Measurements from ENCODE around the gene DPEP2NB.

Gene DPEP2NB

GRCh38 chr16:67969254-67970039 lies 46.3 kb downstream of the DPEP2NB start:
- H3K27ac ChIP-seq, result no peak overlapping the region
- no peak for DNase-seq (ENCODE audit: low read depth, low spot score)
- H3K36me3 ChIP-seq (ENCODE audit: insufficient read depth, low read length), result no peaks in the 10 kb centered on the region
- H3K4me3 ChIP-seq, result no peak overlapping the region
- no peaks in the 10 kb centered on the region for H3K9me3 ChIP-seq (ENCODE audit: low read depth, low read length)
- no peak overlapping the region for H3K9ac ChIP-seq (ENCODE audit: insufficient read length)
- TF ChIP-seq POLR2AphosphoS5 (IDR thresholded peaks at IDR 0.05; ENCODE audit: borderline replicate concordance, low read depth, low read length) (no peak), EZH2 (IDR thresholded peaks at IDR 0.05) (no peak), FOXP2 (optimal IDR thresholded peaks at IDR 0.05; ENCODE audit: control extremely low read depth, extremely low read length, insufficient read depth) (no peak)

DNA sequence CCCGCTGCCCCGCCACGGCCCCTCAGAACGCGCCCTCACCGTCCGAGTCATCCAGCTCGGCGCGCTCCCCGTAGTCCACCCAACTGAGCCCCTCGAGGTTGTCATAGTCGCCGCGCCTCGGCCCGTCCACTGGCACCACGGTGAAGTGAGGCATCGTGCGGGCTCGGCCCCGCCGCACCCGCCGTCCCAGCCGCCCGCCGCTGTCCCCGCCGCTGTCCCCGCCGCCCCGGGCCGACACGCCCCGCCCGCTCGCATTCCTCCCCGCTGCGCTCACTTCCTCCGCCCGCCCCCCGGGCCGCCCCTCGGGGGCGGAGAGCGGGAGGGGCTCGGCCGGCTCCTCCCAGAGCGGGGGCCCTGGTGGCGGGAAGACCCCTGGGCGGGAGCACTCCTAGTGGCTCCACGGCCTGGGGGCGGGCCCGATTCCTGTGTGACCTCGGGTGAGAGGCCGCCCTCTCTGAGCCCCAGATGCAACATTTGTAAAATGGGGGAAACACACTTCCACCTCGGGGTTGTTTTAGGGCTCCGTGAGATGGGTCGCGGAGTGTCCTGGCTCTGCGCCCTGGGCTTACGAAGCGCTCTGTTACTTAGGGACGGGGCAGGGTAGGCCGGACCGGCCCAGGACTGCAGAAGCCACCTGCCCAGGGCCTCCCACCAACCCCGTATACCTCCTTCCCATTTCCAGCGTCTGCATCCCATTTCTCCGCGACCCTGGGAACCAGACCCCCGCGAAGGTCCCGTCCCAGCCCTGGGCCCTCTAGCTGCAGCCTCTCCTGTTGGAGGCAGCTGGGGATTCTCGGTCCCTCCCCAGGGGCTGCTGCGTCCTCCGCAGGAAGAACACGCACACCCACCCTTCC lies 47.1 kb downstream of the DPEP2NB start, which contains the start of gene SLC12A4:
Gene SLC12A4, minus strand, starts transcription at position 238 of the 854 bp plus-strand sequence. Its CDS starts 84 bp downstream, at position 154.
- DNase-seq (ENCODE audit: low read depth, low spot score), result no peak
- Histone ChIP-seq H3K9ac (ENCODE audit: insufficient read length) (peak within 1 kb of the TSS; percentile 47), H3K36me3 (ENCODE audit: insufficient read depth, low read length) (no peaks in the 10 kb centered on the region), H3K27ac (no peak within 1 kb of the TSS), H3K4me3 (peak within 1 kb of the TSS; percentile 76), H3K9me3 (ENCODE audit: low read depth, low read length) (no peaks in the 10 kb centered on the region)
- TF ChIP-seq POLR2AphosphoS5 (IDR thresholded peaks at IDR 0.05; ENCODE audit: borderline replicate concordance, low read depth, low read length) (no peak), FOXP2 (optimal IDR thresholded peaks at IDR 0.05; ENCODE audit: control extremely low read depth, extremely low read length, insufficient read depth) (no peak), EZH2 (IDR thresholded peaks at IDR 0.05) (no peak)

DNA sequence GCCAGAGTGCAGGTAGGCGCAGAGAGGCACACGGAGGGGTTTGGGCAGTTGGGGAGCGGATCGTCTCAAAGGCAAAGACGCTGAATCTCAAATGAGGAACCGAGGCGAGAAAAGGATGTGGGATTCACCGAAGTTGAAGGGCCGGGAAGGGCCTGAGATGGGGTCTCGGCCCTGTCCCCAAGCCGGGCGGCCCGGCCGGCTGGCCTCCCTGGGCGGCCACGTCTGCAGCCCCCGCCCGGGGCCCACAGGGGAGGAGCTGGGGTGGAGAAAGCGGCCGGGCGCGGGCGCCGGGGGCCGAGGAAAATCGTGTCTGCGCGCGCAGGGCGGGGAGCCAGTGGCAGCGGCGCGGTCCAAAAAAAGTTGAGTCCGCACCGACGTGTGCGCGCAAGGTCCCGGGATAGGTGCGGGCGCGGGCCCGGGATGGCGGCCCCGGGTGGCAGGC lies 47.7 kb downstream of the DPEP2NB start:
- Histone ChIP-seq H3K4me3 (peak overlapping the region; percentile 76), H3K9me3 (ENCODE audit: low read depth, low read length) (no peaks in the 10 kb centered on the region), H3K9ac (ENCODE audit: insufficient read length) (peak overlapping the region; percentile 47), H3K27ac (no peak overlapping the region), H3K36me3 (ENCODE audit: insufficient read depth, low read length) (no peaks in the 10 kb centered on the region)
- no peak for TF ChIP-seq FOXP2 (optimal IDR thresholded peaks at IDR 0.05; ENCODE audit: control extremely low read depth, extremely low read length, insufficient read depth)
- no peak for TF ChIP-seq POLR2AphosphoS5 (IDR thresholded peaks at IDR 0.05; ENCODE audit: borderline replicate concordance, low read depth, low read length)
- no peak for TF ChIP-seq EZH2 (IDR thresholded peaks at IDR 0.05)
- no peak for DNase-seq (ENCODE audit: low read depth, low spot score)

- no peak for DNase-seq (ENCODE audit: low read depth, low spot score)
- peak overlapping the region; percentile 47 for H3K9ac ChIP-seq (ENCODE audit: insufficient read length)
- no peak overlapping the region for H3K27ac ChIP-seq
- no peaks in the 10 kb centered on the region for H3K36me3 ChIP-seq (ENCODE audit: insufficient read depth, low read length)
- TF ChIP-seq POLR2AphosphoS5 (IDR thresholded peaks at IDR 0.05; ENCODE audit: borderline replicate concordance, low read depth, low read length) (no peak), FOXP2 (optimal IDR thresholded peaks at IDR 0.05; ENCODE audit: control extremely low read depth, extremely low read length, insufficient read depth) (no peak)
- H3K4me3 ChIP-seq, result peak overlapping the region; percentile 76
- no peaks in the 10 kb centered on the region for H3K9me3 ChIP-seq (ENCODE audit: low read depth, low read length)
Observed at GRCh38 chr16:67967183-67967957, 48.3 kb downstream of the DPEP2NB start.

GRCh38 chr16:67966549-67967182 lies 49.0 kb downstream of the DPEP2NB start:
- H3K9ac ChIP-seq (ENCODE audit: insufficient read length), result no peak overlapping the region
- H3K4me3 ChIP-seq, result no peak overlapping the region
- H3K36me3 ChIP-seq (ENCODE audit: insufficient read depth, low read length), result no peaks in the 10 kb centered on the region
- no peak for DNase-seq (ENCODE audit: low read depth, low spot score)
- no peaks in the 10 kb centered on the region for H3K9me3 ChIP-seq (ENCODE audit: low read depth, low read length)
- no peak overlapping the region for H3K27ac ChIP-seq
- TF ChIP-seq POLR2AphosphoS5 (IDR thresholded peaks at IDR 0.05; ENCODE audit: borderline replicate concordance, low read depth, low read length), result no peak
- TF ChIP-seq FOXP2 (optimal IDR thresholded peaks at IDR 0.05; ENCODE audit: control extremely low read depth, extremely low read length, insufficient read depth), result no peak
- TF ChIP-seq EZH2 (IDR thresholded peaks at IDR 0.05), result no peak

GRCh38 chr16:67965668-67966548 lies 49.8 kb downstream of the DPEP2NB start:
- TF ChIP-seq FOXP2 (optimal IDR thresholded peaks at IDR 0.05; ENCODE audit: control extremely low read depth, extremely low read length, insufficient read depth), result no peak
- no peak for TF ChIP-seq EZH2 (IDR thresholded peaks at IDR 0.05)
- TF ChIP-seq POLR2AphosphoS5 (IDR thresholded peaks at IDR 0.05; ENCODE audit: borderline replicate concordance, low read depth, low read length), result no peak
- no peak overlapping the region for H3K4me3 ChIP-seq
- H3K36me3 ChIP-seq (ENCODE audit: insufficient read depth, low read length), result no peaks in the 10 kb centered on the region
- no peak for DNase-seq (ENCODE audit: low read depth, low spot score)
- no peak overlapping the region for H3K9ac ChIP-seq (ENCODE audit: insufficient read length)
- H3K27ac ChIP-seq, result no peak overlapping the region
- H3K9me3 ChIP-seq (ENCODE audit: low read depth, low read length), result no peaks in the 10 kb centered on the region

All from SK-N-MC (cell line).